HTR-8/SVneo (cell line): ENCODE results near the gene GYS1.

Experiments used
- DNase-seq: peaks from one replicate; pipeline ENCODE4 v3.0.0; 2011; ENCODE audit warnings: low spot score, mixed read lengths; ENCODE audit not compliant: insufficient read length
- FAIRE-seq: peaks from 2 replicates; lab custom pipeline; 2011; peaks lifted over from hg19 to GRCh38; lab: Jason Lieb, UNC

GYS1 gene

DNA sequence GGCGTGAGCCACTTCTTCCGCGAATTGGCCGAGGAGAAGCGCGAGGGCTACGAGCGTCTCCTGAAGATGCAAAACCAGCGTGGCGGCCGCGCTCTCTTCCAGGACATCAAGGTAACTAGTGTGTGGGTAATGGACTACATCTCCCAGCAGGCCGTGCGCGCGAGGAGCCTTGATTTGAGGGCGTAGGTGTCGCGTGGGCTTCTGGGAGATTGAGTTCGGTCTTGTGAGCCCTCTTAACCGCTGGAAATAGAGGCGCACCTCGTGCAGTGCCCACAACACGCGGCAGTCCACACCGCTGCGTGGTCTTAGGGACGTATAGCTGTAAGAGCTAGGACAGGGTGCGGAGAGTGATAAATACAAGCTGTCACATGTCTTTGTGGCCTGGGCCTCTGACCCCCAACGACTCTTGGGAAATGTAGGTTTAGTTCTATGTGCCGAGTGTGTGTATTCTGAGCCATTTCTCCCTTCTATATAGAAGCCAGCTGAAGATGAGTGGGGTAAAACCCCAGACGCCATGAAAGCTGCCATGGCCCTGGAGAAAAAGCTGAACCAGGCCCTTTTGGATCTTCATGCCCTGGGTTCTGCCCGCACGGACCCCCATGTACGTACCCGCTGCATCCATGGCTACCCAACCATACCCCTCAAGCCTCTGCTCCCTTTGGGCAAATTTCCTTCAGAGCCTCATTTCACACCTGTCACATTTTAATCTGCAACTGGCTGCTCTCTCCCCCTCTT is 27.1 kb downstream of the GYS1 start:
- DNase-seq, result no peak
- FAIRE-seq, result peak; percentile 76

- peak; percentile 90 for FAIRE-seq
- peak; percentile 96 for DNase-seq
Observed at GRCh38 chr19:48965040-48965805, 27.9 kb downstream of the GYS1 start, which contains the start of gene FTL. FTL (plus strand) TSS chr19:48965309; CDS start chr19:48965508, 199 bp downstream.

- FAIRE-seq (no peak), DNase-seq (no peak)
Observed at GRCh38 chr19:48964205-48965039, 28.7 kb downstream of the GYS1 start.

DNA sequence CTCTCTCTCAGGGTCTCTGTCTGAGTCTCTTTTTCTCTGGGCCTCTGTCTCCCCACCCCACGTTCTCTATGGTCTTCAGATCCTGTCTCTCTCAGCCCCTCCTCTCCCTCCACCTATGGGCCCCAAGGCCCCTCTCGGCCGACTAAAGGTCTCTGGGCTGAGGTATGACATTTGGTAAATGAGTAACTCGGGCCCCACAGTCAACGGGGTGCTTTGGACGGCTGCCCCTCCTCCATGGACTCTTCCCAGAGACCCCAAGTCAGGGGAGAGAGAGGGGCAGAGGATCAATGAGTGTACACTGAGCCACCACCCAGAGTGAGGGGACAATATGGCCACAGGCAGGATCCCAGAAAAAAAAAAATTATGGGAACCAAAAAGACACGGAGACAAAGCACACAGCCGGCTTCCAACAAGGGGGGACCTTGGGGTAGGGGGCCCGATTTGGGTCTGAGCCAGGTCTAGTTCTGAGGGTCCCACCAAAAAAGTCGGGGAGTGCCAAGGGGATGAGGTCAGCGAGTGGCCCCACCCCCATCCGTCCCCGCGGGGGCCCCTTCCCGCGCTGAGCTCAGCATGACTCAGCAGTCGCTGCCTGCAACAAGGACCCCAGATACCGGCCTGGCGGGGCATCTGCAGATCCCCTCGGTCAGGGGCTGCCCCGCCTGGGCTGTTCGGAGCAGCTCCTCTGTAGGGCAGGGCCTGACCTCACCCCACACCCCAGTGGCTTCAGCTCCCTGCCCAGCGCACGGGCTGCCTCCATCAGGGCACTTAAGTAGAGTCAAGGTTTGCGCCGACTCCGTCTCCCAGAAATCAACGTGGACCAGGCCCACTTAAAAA is 29.5 kb downstream of the GYS1 start:
- DNase-seq (peak; percentile 84), FAIRE-seq (peak; percentile 49)

DNA sequence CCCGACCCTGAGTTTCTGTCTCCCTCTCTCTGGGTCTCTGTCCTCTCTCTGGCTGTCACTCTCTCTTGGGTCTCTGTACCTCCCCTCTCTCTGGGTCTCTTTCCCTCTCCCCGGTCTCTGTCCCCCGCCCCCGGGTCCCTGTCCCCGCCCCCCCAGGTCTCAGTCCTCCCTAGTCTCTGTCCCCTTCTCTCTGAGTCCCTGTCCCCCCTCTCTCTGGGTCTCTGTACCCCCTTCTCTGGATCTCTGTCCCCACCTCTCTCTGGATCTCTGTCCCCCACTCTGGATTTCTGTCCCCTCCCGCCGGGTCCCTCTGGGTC is 30.3 kb downstream of the GYS1 start:
- FAIRE-seq, result no peak

DNA sequence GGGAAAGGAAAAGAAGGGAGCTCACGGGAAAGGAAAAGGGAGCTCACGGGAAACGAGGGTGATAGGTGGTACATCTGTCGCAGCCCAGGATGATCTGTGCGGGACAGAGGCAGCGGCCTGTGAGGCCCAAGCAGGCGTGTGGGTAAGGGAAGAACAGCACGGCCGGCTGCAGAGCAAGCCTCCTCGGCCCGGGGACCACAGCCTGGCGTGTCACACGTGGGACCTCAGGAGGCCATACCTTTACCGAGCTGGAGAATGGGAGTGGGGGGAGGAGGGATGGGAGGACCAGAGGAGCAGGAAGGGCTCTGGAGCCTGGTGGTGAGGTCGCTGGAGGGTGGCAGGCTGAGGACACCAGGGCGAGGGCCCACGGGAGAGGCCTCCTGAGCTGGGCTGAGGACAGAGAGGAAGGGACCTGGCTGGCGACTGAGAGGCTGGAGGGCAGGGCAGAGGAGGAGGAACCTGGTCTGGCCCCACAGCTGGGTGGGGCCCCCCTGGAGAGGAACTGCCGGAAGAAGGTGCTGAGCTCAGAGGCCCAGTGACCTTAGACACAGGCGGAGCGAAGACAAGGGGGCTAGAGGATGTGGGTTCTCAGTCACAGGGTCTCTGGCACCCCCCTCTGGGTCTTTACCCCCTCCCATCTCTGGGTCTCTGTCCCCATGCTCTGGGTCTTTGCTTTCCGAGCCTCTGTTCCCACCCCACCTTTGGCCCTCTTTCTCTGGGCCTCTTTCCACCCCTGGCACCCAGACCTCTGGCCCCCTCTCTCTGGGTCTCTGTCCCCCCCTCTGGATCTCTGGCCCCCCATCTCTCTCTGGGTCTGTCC is 30.9 kb downstream of the GYS1 start:
- DNase-seq (peak; percentile 56), FAIRE-seq (no peak)

More for the DNA sequence above, 30.3 kb downstream of the GYS1 start:
- DNase-seq, result no peak

GRCh38 chr19:48961673-48962028 is 31.5 kb downstream of the GYS1 start:
- FAIRE-seq, result no peak

GRCh38 chr19:48961051-48961649 is 32.0 kb downstream of the GYS1 start:
- no peak for FAIRE-seq
- no peak for DNase-seq

More at GRCh38 chr19:48961673-48962028, 31.5 kb downstream of the GYS1 start:
- no peak for DNase-seq

DNA sequence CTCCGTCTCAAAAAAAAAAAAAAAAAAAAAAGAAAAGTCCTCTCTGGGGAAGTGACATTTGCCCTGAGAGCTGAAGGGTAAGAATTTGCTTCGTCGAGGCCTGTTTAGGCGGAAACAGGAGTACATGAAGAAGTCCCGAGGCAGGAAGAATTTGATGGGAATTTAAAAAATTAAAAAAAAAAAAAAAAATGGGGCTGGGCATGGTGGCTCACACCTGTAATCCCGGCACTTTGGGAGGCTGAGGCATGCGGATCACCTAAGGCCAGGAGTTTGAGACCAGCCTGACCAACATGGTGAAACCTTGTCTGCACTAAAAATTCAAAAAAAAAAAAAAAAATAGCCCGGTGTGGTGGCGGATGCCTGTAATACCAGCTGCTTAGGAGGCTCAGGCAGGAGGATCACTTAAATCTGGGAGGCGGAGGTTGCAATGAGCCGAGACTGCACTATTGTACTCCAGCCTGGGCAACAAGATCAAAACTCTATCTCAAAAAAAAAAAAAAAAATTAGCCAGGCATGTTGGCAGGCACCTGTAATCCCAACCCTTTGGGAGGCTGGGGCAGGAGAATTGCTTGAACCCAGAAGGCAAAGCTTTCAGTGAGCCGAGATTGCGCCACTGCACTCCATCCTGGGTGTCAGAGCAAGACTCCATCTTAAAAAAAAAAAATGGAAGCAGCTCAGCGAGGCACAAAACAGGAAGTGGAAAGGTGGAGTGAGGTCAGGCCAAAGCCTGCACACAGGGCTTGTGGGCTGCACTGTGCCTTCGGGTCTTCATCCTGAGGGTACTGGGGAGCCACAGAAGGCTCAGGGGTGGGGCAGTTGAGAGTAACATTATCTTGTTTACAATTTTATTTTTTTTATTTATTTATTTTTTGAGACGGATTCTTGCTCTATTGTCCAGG is 33.5 kb downstream of the GYS1 start:
- DNase-seq (no peak), FAIRE-seq (no peak)

DNA sequence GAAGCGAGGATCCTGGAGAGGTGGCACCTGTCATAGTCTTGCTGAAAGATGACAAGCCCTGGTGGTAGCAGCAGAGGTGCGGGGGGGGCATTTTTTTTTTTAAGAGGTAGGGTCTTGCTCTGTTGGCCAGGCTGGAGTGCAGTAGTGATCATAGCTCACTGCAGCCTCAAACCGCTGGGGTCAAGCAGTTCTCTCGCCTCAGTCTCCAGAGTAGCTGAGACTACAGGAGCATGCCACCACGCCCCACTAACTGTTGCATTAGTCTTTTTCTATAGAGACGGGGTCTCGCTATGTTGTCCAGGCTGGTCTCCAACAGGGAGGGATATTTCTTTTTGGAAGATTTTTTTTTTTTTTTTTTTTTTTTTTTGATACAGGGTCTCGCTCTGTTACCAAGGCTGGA is 35.1 kb downstream of the GYS1 start:
- DNase-seq, result no peak
- FAIRE-seq, result no peak

DNA sequence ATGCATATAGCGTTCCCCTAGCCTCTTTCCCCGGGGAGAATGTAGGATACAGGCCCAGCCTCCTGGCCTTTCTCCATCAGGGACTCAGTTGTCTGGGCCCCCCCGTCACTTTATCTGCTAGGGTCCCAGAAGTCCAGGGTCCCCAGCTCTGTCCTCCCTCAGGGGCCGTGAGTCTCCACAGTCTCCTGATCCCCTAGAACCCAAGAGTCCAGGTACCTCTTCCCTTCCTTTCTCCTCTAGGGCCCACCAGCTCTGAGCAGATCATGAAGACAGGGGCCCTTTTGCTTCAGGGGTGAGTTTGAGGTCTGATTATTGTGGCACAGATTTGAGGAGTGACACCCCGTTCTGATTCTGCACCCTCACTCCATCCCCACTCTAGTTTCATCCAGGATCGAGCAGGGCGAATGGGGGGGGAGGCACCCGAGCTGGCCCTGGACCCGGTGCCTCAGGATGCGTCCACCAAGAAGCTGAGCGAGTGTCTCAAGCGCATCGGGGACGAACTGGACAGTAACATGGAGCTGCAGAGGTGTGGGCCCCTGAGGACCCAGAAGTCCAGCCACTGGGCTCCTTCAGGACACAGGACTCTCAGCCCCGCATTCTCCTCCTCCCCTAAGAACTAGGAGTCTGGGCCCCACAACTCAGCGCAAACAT is 37.7 kb downstream of the GYS1 start:
- no peak for FAIRE-seq

GRCh38 chr19:48954595-48955307 is 38.4 kb downstream of the GYS1 start, which contains the start of gene BAX:
BAX (plus strand) TSS chr19:48954875; CDS start chr19:48954929, 54 bp downstream.
- FAIRE-seq, result peak; percentile 99
- DNase-seq, result peak; percentile 98

More for the DNA sequence above, 37.7 kb downstream of the GYS1 start:
- DNase-seq, result no peak

GRCh38 chr19:48953990-48954594 is 39.0 kb downstream of the GYS1 start:
- FAIRE-seq (no peak), DNase-seq (no peak)

- FAIRE-seq, result no peak
Observed at GRCh38 chr19:48953141-48953540, 40.0 kb downstream of the GYS1 start.

GRCh38 chr19:48950830-48951519 is 42.1 kb downstream of the GYS1 start:
- DNase-seq, result no peak
- no peak for FAIRE-seq

More at GRCh38 chr19:48953141-48953540, 40.0 kb downstream of the GYS1 start:
- DNase-seq, result no peak
